IgD-negative memory B cell (primary cell): Measurements from ENCODE around the gene SLC2A8. TPM values are rescaled to one million over a fixed set of nuclear protein-coding genes. Genes with fewer than 3 reads are reported as not detected.

ENCODE experiments used
- H3K27ac Mint-ChIP-seq, 3 donors: one replicate each; pipeline ENCODE4 v1.8.0; 2020 to 2022; ENCODE audit warnings: mild to moderate bottlenecking in 3 of 3, mixed read lengths in 3 of 3, moderate library complexity in 1 of 3
- H3K27me3 Mint-ChIP-seq: one replicate; pipeline ENCODE4 v1.8.0; 2021; ENCODE audit warnings: mixed read lengths
- H3K36me3 Mint-ChIP-seq: one replicate; pipeline ENCODE4 v1.8.0; 2020; ENCODE audit warnings: mild to moderate bottlenecking, mixed read lengths
- H3K4me1 Mint-ChIP-seq, 3 donors: one replicate each; pipeline ENCODE4 v1.8.0; 2020 to 2022; ENCODE audit warnings: mixed read lengths in 3 of 3, mild to moderate bottlenecking in 1 of 3
- H3K4me3 Mint-ChIP-seq, 4 donors: one replicate each; pipeline ENCODE4 v1.8.0; 2020 to 2022; ENCODE audit warnings: mild to moderate bottlenecking in 4 of 4, mixed read lengths in 4 of 4, moderate library complexity in 3 of 4
- H3K9me3 Mint-ChIP-seq, 3 donors: one replicate each; pipeline ENCODE4 v1.8.0; 2020 to 2021; ENCODE audit warnings: mixed read lengths in 3 of 3, mild to moderate bottlenecking in 1 of 3
- polyA plus RNA-seq: library from polyadenylated mRNA; unstranded; fragments of 300-500 nt; fragmentation: Illumina TruSeq; gene quantifications from one replicate; pipeline ENCODE4 v1.2.3, GENCODE V29; 2021

The SLC2A8 gene
- polyA plus RNA-seq, 1 donor from 2014 or later, result 7.8 TPM

DNA sequence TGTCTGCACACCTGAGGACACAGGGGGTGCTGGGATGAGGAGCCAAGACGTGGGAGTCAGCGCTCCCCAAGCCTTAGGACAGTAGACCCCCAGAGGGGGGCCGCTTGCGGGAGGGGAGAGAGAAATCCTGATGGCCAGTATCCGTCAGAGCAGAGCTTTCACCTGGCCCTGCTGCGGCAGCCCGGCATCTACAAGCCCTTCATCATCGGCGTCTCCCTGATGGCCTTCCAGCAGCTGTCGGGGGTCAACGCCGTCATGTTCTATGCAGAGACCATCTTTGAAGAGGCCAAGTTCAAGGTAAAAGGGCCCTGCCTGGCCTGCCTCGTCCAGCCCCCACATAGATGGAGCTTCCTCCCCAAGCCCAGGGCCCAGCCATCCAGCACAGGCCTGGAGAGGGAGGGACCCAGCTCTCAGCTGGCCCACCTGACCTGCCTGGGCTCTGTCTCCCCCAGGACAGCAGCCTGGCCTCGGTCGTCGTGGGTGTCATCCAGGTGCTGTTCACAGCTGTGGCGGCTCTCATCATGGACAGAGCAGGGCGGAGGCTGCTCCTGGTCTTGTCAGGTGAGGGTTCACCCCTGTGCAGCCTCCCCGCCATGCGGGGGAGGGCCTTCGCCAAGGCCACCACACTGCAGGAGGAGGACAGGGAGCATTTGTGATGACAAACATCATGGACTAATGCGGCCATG, 6.7 kb downstream of the SLC2A8 start:
- no peak overlapping the region for H3K27ac Mint-ChIP-seq
- H3K27me3 Mint-ChIP-seq, result no peaks in the 10 kb centered on the region
- peaks cover 7% of the 10 kb centered on the region for H3K36me3 Mint-ChIP-seq
- H3K4me3 Mint-ChIP-seq, result no peak overlapping the region
- H3K9me3 Mint-ChIP-seq, result no peaks in the 10 kb centered on the region
- H3K4me1 Mint-ChIP-seq, result no peaks in the 10 kb centered on the region

DNA sequence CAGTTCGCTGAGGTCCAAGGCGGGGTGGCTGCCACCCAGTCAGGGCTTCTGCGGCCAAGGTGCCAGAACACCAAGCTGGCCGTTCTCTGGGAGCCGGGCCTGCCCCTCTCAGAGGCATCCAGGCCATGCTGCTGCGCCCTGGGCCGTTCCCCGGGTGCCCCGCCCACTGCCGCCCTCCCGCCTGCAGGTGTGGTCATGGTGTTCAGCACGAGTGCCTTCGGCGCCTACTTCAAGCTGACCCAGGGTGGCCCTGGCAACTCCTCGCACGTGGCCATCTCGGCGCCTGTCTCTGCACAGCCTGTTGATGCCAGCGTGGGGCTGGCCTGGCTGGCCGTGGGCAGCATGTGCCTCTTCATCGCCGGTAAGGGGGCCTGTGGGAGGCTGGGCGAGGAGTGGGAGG, 7.7 kb downstream of the SLC2A8 start:
- H3K36me3 Mint-ChIP-seq, result peaks cover 7% of the 10 kb centered on the region
- H3K4me3 Mint-ChIP-seq, result no peak overlapping the region
- H3K27ac Mint-ChIP-seq, result no peak overlapping the region
- no peaks in the 10 kb centered on the region for H3K9me3 Mint-ChIP-seq
- H3K4me1 Mint-ChIP-seq, result peaks cover 0 to under 1% (median 0%) of the 10 kb centered on the region in 3 donors
- H3K27me3 Mint-ChIP-seq, result no peaks in the 10 kb centered on the region

DNA sequence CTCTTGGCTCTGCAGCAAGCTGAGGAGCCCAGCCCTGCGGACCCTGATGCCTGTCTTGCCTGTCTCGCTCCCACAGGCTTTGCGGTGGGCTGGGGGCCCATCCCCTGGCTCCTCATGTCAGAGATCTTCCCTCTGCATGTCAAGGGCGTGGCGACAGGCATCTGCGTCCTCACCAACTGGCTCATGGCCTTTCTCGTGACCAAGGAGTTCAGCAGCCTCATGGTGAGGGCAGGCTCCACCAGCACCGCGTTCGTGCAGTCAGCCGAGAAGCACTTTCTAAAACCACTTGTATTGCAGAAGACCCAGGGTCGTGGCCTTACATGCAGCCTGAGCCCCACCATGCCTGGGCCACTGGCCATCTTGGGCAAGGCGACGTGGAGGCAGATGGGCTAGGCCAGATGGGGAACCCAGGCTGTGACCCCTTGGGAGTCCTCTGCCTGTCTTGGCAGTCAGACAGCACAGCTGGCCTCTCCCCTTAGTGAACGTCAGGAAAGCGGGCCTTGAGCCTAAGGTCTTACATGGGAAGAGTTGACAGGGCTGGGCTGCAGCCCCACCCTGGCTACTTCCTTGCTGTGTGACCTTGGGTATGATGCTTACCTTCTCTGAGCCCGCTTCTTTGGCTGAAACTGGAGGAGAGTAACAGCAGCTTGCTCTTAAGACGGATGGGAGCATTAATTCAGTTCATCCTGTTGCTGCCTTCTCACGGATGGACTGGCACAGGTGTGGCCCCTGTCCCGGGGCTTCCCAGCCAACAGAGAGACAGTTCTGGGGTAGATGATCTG, 8.6 kb downstream of the SLC2A8 start:
- Mint-ChIP-seq H3K4me1 (peaks cover 0 to 4% (median 0%) of the 10 kb centered on the region in 3 donors), H3K27me3 (no peaks in the 10 kb centered on the region), H3K9me3 (no peaks in the 10 kb centered on the region), H3K27ac (peak overlapping the region in 1 of 3 donors; percentile 39), H3K36me3 (peaks cover 7% of the 10 kb centered on the region), H3K4me3 (no peak overlapping the region)

DNA sequence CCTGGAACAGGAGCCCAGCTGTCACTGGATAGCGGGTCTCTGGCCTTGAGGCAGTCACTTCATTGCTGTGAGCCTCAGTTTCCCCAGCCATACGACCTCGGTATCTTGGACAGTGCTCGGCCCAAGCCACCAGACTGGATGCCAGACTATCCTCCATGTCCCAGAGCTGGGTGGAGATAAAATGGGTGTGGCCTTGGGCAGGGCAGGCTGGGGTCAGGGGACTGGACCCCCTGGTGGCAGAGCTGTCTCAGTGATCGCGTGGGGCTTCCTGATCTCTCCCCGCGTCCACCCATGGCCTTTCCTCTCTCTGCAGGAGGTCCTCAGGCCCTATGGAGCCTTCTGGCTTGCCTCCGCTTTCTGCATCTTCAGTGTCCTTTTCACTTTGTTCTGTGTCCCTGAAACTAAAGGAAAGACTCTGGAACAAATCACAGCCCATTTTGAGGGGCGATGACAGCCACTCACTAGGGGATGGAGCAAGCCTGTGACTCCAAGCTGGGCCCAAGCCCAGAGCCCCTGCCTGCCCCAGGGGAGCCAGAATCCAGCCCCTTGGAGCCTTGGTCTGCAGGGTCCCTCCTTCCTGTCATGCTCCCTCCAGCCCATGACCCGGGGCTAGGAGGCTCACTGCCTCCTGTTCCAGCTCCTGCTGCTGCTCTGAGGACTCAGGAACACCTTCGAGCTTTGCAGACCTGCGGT, 10.0 kb downstream of the SLC2A8 start:
- Mint-ChIP-seq H3K27ac (no peak overlapping the region), H3K9me3 (no peaks in the 10 kb centered on the region)

DNA sequence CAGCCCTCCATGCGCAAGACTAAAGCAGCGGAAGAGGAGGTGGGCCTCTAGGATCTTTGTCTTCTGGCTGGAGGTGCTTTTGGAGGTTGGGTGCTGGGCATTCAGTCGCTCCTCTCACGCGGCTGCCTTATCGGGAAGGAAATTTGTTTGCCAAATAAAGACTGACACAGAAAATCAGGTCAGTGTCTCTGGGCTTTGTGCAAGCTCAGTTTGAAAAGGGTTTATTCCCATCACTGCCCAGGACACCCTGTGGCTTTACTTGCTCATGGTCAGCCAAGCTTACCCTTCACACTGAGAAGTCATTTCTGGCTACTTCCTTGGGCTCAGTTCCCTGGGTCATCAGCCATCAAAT, 10.5 kb downstream of the SLC2A8 start:
- Mint-ChIP-seq H3K4me3 (peak overlapping the region in 1 of 4 donors; percentile 23), H3K27ac (no peak overlapping the region), H3K36me3 (no peaks in the 10 kb centered on the region), H3K4me1 (peaks cover 6 to 10% (median 6%) of the 10 kb centered on the region in 3 donors), H3K27me3 (no peaks in the 10 kb centered on the region), H3K9me3 (no peaks in the 10 kb centered on the region)

More for the DNA sequence above, 10.0 kb downstream of the SLC2A8 start:
- H3K4me1 Mint-ChIP-seq, result peaks cover 6 to 10% (median 6%) of the 10 kb centered on the region in 3 donors
- no peaks in the 10 kb centered on the region for H3K27me3 Mint-ChIP-seq
- H3K36me3 Mint-ChIP-seq, result peaks cover 3% of the 10 kb centered on the region
- peak overlapping the region in 1 of 4 donors; percentile 23 for H3K4me3 Mint-ChIP-seq

DNA sequence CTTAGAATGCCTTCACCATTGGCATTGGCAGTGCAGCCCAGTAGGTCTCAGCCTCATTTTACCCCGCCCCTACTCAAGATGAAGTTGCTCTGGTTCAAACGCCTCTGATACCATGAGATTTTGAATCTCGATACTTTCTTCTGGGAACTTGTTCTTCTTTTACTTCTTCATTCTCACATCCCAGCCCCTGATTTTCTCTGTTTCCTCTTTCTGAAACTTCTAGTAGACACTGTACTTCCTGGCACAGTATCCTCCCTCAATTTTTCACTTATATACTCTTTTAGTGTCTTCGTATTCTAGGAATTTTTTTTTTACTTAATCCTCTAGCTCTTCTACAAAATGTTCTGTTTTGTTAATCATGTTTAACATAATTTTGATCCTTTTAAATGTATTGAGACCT, 14.2 kb downstream of the SLC2A8 start:
- no peaks in the 10 kb centered on the region for H3K9me3 Mint-ChIP-seq
- no peaks in the 10 kb centered on the region for H3K27me3 Mint-ChIP-seq
- H3K4me1 Mint-ChIP-seq, result peaks cover 6 to 12% (median 6%) of the 10 kb centered on the region in 3 donors
- no peaks in the 10 kb centered on the region for H3K36me3 Mint-ChIP-seq
- H3K27ac Mint-ChIP-seq, result peak overlapping the region in 1 of 3 donors; percentile 6
- H3K4me3 Mint-ChIP-seq, result no peak overlapping the region

DNA sequence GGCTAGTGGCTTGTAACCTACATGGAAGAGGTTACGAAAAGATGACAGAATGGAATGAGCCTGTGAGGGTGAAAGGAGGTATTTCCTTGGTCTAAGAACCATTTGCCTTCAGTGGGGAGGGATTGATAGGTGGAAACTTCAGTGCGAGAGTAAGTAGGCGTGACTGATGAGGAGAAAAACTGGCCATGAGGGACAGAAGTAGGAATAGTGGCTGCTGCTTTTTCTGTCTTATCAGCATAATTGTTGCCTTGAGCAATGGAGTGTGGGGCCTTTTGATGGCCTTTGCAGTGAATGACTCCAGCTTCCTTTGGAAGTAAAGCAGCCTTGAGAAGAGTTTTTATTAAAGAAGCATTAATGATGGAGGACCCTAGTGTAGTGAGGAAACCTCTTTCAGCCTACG, 18.2 kb downstream of the SLC2A8 start:
- no peak overlapping the region for H3K27ac Mint-ChIP-seq

DNA sequence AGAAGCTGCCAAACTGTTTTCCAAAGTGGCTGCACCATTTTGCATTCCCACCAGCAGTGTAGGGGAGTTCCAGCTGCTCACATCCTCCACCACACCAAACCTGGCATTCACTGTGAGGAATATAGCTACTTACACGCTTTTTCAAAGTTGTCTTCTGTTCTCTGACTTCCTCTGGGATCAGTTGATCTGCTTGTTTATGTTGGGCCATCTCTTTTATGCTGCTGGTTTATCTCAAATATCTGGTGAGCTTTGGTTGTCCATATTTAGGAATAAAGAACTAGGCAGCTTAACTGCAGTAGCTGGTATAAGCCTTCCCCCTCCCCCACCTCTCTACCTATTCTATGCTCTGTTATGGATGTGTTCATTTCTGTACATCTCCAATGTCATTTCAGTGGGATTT, 18.7 kb downstream of the SLC2A8 start:
- Mint-ChIP-seq H3K36me3 (no peaks in the 10 kb centered on the region), H3K4me1 (peaks cover 6 to 10% (median 9%) of the 10 kb centered on the region in 3 donors), H3K27me3 (no peaks in the 10 kb centered on the region), H3K4me3 (no peak overlapping the region), H3K9me3 (no peaks in the 10 kb centered on the region), H3K27ac (no peak overlapping the region)

More for the DNA sequence above, 18.2 kb downstream of the SLC2A8 start:
- Mint-ChIP-seq H3K27me3 (no peaks in the 10 kb centered on the region), H3K4me1 (peaks cover 6 to 10% (median 9%) of the 10 kb centered on the region in 3 donors), H3K4me3 (no peak overlapping the region), H3K9me3 (no peaks in the 10 kb centered on the region), H3K36me3 (no peaks in the 10 kb centered on the region)

DNA sequence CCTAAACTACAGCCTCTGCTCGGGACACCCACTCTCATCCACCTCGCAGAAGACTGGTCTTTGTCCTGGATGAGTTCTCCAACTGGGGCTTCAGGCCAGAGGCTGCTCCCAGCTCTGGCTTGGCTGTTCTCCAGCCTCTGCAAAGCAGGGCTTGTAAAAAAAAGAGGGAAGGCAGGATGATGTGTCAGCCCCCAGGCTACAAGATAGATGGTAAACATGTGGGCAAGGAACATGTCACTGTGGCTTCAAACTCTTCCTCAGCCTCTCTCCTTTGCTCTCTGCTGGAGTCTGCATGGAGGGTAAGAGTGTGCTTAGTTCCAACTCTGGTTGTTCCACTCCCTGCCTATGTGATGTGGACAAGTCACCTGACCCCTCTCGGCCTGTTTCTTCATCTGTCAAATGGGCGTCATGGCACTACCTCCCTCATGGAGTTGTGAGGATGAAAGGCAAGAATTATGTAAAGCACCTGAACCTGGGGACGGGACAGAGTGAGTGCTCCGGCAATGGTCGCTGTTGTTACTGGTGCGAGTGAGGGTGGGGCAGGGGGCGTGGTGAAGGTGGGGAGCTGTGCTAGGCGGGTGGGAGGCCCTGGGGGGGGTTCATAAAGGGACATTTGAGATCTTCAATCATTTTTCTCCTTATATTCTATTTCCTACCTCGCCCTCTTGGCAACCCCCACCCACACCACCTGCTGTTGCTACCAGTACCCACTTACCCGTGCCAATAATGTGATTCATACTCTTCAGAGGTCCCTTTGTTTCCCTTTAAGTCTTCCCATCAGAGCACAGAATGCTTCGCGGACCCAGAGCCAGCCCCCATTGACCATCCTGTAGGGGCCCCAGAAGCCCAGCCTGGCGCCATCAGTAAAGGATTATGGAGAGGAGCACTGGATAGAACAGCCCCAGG, 20.4 kb downstream of the SLC2A8 start:
- Mint-ChIP-seq H3K4me3 (peak overlapping the region in 2 of 4 donors; percentile 5 to 23), H3K36me3 (no peaks in the 10 kb centered on the region), H3K27ac (no peak overlapping the region), H3K4me1 (peaks cover under 1 to 4% (median 3%) of the 10 kb centered on the region in 3 donors), H3K27me3 (no peaks in the 10 kb centered on the region), H3K9me3 (no peaks in the 10 kb centered on the region)

DNA sequence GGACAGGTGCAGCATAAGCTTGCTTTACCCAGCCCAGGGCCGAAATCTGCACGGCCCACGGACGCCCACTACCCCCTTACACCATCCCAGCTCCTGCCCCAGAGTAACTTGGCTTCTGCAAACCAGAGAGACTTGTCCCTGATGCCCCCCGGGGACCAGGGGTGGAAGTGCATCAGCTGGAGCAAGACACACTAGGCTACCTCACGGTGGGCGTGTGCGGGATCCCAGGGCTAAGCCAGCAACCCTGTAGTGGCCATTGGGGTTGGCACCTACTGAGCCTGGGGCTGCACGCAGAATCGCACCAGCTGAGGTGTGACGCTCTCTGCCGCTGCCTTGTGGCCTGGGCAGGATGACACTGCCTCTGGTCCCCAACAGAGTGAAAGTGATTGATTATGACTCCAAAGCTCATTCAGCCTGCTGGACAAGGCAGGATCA, 21.1 kb downstream of the SLC2A8 start:
- Mint-ChIP-seq H3K27ac (peak overlapping the region in 1 of 3 donors; percentile 13), H3K4me3 (peak overlapping the region in 2 of 4 donors; percentile 5 to 68), H3K36me3 (no peaks in the 10 kb centered on the region), H3K4me1 (peaks cover 5 to 7% (median 7%) of the 10 kb centered on the region in 3 donors), H3K9me3 (no peaks in the 10 kb centered on the region), H3K27me3 (no peaks in the 10 kb centered on the region)

DNA sequence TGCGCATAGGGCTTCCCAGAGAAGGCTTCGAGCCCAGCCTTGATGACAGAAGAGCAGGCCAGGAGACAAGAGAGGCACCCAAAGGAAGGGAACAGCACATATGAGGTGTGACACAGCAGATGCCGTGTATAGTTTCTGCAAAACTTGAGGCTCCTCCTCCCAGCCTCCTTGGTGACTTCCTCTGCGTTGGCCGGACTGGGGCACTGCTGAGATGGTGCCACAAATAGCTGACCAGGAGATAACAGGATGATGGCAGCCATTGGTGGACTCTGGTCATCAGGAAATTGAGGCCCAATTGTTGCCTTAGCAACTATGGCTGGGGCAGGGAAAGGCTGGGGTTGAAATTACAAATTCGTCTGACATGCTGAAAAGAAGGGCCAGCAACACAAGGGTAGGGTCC, 22.4 kb downstream of the SLC2A8 start:
- Mint-ChIP-seq H3K9me3 (peaks cover 0 to 2% (median 0%) of the 10 kb centered on the region in 3 donors), H3K4me1 (peaks cover 12 to 19% (median 18%) of the 10 kb centered on the region in 3 donors), H3K27me3 (no peaks in the 10 kb centered on the region), H3K27ac (peak overlapping the region in 1 of 3 donors; percentile 47), H3K4me3 (peak overlapping the region in 2 of 4 donors; percentile 50 to 51), H3K36me3 (no peaks in the 10 kb centered on the region)

DNA sequence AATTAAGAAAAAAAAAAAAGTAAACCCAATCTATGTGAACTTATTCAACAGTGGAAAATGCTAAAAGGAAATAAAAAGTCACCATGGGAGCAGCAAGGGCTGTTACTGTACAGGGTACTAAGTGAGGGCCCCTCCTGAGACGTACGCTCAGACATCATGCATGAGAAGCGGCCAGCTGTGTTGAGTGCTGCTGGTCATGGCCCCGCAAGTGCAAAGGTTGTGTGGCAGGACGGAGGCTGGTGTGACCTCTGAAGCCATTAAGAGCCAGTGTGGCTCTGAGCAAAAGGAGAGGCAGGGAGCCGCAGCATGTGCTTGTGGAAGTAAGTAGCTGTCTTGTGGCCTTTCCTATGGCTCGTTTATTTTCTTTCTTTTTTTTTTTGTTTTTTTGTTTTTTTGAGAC, 24.1 kb downstream of the SLC2A8 start:
- Mint-ChIP-seq H3K36me3 (no peaks in the 10 kb centered on the region), H3K27ac (no peak overlapping the region), H3K4me3 (no peak overlapping the region), H3K4me1 (peaks cover 19 to 29% (median 29%) of the 10 kb centered on the region in 3 donors), H3K9me3 (peaks cover 0 to 2% (median 0%) of the 10 kb centered on the region in 3 donors), H3K27me3 (no peaks in the 10 kb centered on the region)

DNA sequence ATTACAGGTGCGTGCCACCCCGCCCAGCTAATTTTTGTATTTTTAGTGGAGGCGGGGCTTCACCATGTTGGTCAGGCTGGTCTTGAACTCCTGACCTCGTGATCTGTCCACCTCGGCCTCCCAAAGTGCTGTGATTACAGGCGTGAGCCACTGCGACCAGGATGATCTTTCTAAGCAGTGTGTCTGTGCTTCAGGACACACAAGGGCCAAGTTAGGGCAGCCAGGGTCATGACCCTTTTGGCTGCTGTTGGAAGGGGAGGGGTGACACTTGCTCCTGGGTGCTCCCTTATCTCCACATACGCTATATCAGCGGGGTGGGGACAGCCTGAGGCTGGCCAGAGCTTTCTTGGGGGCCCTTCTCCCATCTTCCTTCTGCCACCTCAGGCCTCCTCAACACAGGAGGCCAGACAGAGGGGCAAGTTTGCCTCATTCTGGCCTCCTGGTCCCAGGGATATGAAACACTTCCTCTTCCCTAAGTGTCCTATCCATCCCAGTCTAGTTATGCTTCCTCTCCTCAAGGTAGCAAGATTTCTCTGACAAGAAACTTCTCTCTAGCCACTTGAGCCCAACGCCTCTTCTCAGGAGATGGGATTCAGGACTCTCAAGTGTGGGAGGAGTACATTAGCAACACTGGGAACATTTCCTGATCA, 25.3 kb downstream of the SLC2A8 start:
- Mint-ChIP-seq H3K9me3 (peaks cover 0 to 2% (median 0%) of the 10 kb centered on the region in 3 donors), H3K27me3 (no peaks in the 10 kb centered on the region), H3K4me3 (peak overlapping the region in 1 of 4 donors; percentile 99), H3K4me1 (peaks cover 24 to 35% (median 35%) of the 10 kb centered on the region in 3 donors), H3K27ac (peak overlapping the region in 1 of 3 donors; percentile 77), H3K36me3 (no peaks in the 10 kb centered on the region)

DNA sequence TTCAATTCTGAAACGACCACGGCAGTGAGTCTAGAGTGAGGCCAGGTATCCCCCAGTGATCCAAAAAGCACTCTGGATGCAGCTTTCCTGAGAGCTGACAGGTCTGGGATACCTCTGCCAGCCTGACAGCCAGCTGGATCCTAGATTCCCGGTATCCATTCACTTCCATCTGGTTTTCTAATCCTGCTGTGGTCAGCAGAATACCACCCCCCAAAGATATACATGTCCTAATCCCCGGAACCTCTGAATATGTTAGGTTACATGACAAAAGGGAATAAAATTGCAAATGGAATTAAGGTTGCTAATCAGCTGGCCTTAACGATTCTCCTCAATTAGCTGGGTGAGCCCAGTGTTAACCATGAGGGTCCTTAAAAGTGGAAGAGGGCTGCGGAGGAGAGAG, 25.8 kb downstream of the SLC2A8 start:
- no peaks in the 10 kb centered on the region for H3K27me3 Mint-ChIP-seq
- H3K4me1 Mint-ChIP-seq, result peaks cover 24 to 35% (median 34%) of the 10 kb centered on the region in 3 donors
- H3K9me3 Mint-ChIP-seq, result peaks cover 0 to 2% (median 0%) of the 10 kb centered on the region in 3 donors
- peak overlapping the region in 3 of 4 donors; percentile 98 to 100 (median 99) for H3K4me3 Mint-ChIP-seq
- peak overlapping the region in 2 of 3 donors; percentile 77 to 98 for H3K27ac Mint-ChIP-seq
- no peaks in the 10 kb centered on the region for H3K36me3 Mint-ChIP-seq
